ENCODE results near the gene GAPDHS.

Gene GAPDHS

DNA sequence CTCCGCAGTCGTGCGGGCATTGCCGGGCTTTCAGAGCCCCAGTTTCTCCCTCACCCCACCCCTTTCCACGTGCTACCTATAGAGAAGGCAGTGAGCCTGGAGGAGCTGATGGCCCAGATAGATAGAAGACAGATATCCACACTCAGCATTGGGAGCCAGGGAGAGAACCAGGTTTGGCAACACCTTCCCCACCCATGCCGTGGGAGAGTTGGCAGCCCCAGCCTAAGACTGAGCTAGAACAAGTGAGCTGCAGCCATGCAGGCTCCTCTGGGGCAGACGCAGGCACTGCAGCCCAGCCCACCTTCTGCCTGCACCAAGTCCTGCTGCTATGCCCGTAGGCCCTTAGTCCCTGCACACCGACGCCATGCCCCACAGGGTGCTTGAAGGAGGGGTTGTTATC, 32.6 kb upstream of the GAPDHS start:
- no peak overlapping the region for H3K4me3 ChIP-seq (replicated peaks; ENCODE audit: low read depth, low read length)
- DNase-seq (ENCODE audit: extremely low read depth, low read depth) = no peak
- TF ChIP-seq, protein P1, sequence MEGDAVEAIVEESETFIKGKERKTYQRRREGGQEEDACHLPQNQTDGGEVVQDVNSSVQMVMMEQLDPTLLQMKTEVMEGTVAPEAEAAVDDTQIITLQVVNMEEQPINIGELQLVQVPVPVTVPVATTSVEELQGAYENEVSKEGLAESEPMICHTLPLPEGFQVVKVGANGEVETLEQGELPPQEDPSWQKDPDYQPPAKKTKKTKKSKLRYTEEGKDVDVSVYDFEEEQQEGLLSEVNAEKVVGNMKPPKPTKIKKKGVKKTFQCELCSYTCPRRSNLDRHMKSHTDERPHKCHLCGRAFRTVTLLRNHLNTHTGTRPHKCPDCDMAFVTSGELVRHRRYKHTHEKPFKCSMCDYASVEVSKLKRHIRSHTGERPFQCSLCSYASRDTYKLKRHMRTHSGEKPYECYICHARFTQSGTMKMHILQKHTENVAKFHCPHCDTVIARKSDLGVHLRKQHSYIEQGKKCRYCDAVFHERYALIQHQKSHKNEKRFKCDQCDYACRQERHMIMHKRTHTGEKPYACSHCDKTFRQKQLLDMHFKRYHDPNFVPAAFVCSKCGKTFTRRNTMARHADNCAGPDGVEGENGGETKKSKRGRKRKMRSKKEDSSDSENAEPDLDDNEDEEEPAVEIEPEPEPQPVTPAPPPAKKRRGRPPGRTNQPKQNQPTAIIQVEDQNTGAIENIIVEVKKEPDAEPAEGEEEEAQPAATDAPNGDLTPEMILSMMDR (IDR thresholded peaks at IDR 0.05; ENCODE audit: low read depth, low read length, missing control alignments) = no peak

DNA sequence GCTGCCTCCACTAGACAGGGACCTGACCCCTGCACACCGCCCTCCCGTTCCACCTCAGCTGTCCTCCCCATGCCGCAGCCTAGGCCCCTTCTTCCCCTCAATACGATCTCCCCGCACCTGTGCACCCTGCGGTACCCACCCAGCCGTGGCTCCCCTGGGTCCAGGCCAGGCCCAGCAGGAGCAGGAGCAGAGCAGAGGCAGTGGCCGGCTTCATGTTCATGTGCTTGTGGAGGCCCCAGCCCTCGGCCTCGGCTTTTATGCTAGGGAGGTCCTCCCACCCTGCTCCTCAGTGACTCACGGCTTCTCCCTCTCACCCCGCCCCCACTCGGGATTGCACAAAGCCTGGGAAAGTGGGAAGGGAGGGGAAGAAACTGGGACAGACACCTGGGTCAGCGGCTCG, 31.6 kb upstream of the GAPDHS start:
- no peak for DNase-seq (ENCODE audit: extremely low read depth, low read depth)
- TF ChIP-seq, protein P1 (IDR thresholded peaks at IDR 0.05; ENCODE audit: low read depth, low read length, missing control alignments) = no peak
- no peak overlapping the region for H3K4me3 ChIP-seq (replicated peaks; ENCODE audit: low read depth, low read length)

DNA sequence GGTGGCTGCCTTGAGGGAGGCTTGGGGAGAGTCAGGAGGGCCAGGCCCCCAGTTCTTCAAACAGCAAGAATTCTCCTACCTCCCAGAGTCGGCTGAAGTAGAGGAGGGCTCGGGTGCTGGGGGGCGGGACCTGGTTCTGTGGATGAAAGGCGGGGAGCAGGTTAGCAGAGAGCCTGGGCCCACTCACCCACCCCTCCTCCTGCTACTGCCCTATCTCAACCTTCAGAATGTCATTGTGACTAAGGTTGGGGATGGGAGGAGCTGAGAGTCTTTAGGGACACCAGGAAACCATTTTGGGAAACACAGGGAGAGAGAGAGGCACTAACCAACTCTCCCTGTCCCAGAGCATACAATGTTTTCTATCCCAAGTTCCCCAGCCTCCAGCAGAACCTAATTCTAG, 30.5 kb upstream of the GAPDHS start:
- TF ChIP-seq, protein P1 (IDR thresholded peaks at IDR 0.05; ENCODE audit: low read depth, low read length, missing control alignments) = no peak
- H3K4me3 ChIP-seq (replicated peaks; ENCODE audit: low read depth, low read length) = no peak overlapping the region
- DNase-seq (ENCODE audit: extremely low read depth, low read depth) = no peak

DNA sequence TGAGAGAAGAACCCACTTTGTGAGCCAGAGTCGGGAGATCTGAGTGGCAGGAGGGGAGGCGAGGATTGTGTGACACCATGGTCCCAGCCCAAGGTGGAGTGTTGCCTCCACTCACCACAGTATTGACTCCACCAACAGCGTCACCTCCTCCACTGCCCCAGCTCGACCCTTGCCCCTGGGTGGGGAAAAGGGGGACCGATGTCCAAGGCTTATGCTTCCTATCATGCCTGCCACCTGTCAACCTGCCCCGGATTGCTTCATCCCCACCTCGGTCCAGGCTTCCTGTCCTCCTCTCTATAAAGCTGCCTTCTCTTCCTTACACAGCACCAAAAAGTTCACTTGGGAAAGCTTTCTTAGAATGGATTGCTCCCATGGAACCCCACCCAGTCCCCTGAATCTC, 27.2 kb upstream of the GAPDHS start:
- DNase-seq (ENCODE audit: extremely low read depth, low read depth) = no peak
- H3K4me3 ChIP-seq (replicated peaks; ENCODE audit: low read depth, low read length) = no peak overlapping the region
- TF ChIP-seq, protein P1 (IDR thresholded peaks at IDR 0.05; ENCODE audit: low read depth, low read length, missing control alignments) = no peak

DNA sequence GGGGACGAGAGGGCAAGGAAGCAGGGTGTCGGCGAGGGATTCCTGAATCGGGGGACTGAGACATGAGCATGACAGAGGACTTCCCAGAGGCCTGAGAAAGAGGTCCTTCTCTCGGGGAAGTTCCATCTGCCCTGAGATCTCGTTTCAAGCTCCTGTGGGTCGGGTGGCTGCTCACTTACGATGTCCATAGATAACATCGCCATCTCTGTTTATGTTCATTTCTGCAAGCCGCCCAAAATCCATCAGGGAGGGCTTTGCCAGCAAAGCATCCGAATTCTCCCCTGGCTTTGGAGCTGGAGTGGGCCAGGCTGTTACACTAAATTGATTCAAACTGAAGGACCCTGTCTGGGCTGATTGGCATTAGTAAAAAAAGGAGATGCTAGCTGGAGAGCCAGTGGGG, 25.7 kb upstream of the GAPDHS start:
- TF ChIP-seq, protein P1 (IDR thresholded peaks at IDR 0.05; ENCODE audit: low read depth, low read length, missing control alignments) = no peak
- no peak overlapping the region for H3K4me3 ChIP-seq (replicated peaks; ENCODE audit: low read depth, low read length)
- DNase-seq (ENCODE audit: extremely low read depth, low read depth) = no peak

DNA sequence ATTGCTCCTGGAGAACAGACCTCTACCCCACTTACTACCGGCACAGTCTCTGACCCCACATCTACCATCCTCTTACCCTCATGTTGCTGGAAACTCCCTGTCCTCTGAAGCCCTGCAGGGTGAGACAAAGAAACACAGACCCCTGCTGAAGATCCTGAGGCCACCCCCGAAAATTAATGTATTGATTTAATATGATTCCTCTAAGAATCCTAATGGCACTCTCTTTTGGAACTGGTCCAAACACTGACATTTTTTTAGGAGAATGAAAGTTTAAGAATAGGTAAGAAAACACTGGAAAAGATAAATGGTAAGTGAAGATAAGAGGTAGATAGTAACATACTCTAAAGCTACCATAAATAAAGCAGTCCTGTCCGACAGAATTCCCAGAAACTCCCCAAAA, 25.1 kb upstream of the GAPDHS start:
- DNase-seq (ENCODE audit: extremely low read depth, low read depth) = no peak
- TF ChIP-seq, protein P1 (IDR thresholded peaks at IDR 0.05; ENCODE audit: low read depth, low read length, missing control alignments) = no peak
- no peak overlapping the region for H3K4me3 ChIP-seq (replicated peaks; ENCODE audit: low read depth, low read length)

DNA sequence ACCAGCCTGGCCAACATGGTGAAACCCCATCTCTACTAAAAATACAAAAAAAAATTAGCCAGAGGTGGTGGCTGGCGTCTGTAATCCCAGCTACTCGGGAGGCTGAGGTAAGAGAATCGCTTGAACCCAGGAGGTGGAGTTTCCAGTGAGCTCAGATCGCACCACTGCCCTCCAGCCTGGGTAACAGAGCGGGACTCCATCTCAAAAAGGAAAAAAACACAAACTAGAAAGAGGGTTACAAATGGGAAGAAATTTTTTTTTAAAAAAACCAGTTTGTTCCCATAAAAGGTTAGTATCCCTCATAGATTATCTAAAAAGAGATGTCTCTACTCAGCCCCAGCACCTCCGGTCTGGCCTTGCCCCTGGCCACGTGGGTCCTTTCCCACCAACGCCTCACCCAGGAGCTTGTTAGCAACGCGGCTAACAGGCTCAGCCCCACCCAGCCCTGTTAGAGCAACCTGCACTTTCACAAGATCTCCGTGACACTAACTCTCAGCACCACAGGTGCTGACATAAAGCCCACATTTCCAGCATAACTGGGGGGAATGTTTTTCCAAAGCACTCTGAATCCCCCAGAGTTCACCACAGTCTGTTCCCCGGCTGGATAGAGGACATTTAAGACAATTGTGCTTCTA, 24.1 kb upstream of the GAPDHS start:
- DNase-seq (ENCODE audit: extremely low read depth, low read depth) = no peak
- no peak overlapping the region for H3K4me3 ChIP-seq (replicated peaks; ENCODE audit: low read depth, low read length)

More for the DNA sequence above, 24.1 kb upstream of the GAPDHS start:
- TF ChIP-seq, protein P1 (IDR thresholded peaks at IDR 0.05; ENCODE audit: low read depth, low read length, missing control alignments) = no peak
